B cell (primary cell): Measurements from ENCODE around the gene ERBIN. TPM values are rescaled to one million over a fixed set of nuclear protein-coding genes. Genes with fewer than 3 reads are reported as not detected.

Experiments used
- ATAC-seq: fragments of 200-7000 bp; cut with Tn5 transposase; one replicate; pipeline ENCODE4 v1.10.0; 2021; ENCODE audit warnings: low read depth, mild to moderate bottlenecking, moderate number of reproducible peaks, moderate library complexity
- CTCF ChIA-PET: fragments of 350-600 bp; sonication (Branson Sonifier 250); formaldehyde crosslinking; loops from one replicate; lab custom pipeline; 2021; ENCODE audit warnings: antibody characterized with exemption, inconsistent platforms; lab: Charles Lee
- POLR2A ChIA-PET: fragments of 350-600 bp; sonication (Branson Sonifier 250); formaldehyde crosslinking; loops from one replicate; lab custom pipeline; 2021; ENCODE audit warnings: antibody characterized with exemption; lab: Charles Lee
- DNase-seq: peaks from one replicate; pipeline ENCODE4 v3.0.0; 2013
- H2AFZ ChIP-seq: 2 replicates; pipeline ENCODE4 v1.6.1; 2012; ENCODE audit warnings: mild to moderate bottlenecking, low read depth, low read length; ENCODE audit not compliant: insufficient read depth, poor library complexity, severe bottlenecking
- H3K27ac ChIP-seq, 2 donors: 1 replicate in 1 of 2; 2 replicates in 1 of 2; pipeline ENCODE4 v1.5.1; 2012 to 2013; ENCODE audit warnings: low read length in 2 of 2, mild to moderate bottlenecking in 2 of 2, moderate library complexity in 1 of 2
- H3K27me3 ChIP-seq, 4 experiments: fragments of 200-600 bp in 1 of 4; sonication (generic) in 1 of 4; replicated peaks in 1 of 4; 1 replicate in 2 of 4; 2 replicates in 2 of 4; pipeline versions ENCODE4 v1.6.1 to v1.7.0; 2013 to 2016; ENCODE audit warnings: low read length in 3 of 4, mild to moderate bottlenecking in 2 of 4, mixed read lengths in 1 of 4, moderate library complexity in 1 of 4; ENCODE audit not compliant: insufficient read depth in 4 of 4, control insufficient read depth in 3 of 4; ENCODE audit errors: control extremely low read depth in 1 of 4
- H3K36me3 ChIP-seq, 2 experiments: replicated peaks in 1 of 2; 1 replicate in 1 of 2; 2 replicates in 1 of 2; pipeline versions ENCODE4 v1.6.1 to v1.7.1; 2013; ENCODE audit warnings: low read length in 1 of 2; ENCODE audit not compliant: insufficient read depth in 2 of 2, control insufficient read depth in 1 of 2; ENCODE audit errors: control extremely low read depth in 1 of 2, extremely low read depth in 1 of 2
- H3K4me1 ChIP-seq, 2 donors: fragments of 200-600 bp in 1 of 2; sonication (generic) in 1 of 2; 1 replicate in 1 of 2; 2 replicates in 1 of 2; pipeline versions ENCODE4 v1.5.1 to v1.6.1; 2013 to 2017; ENCODE audit warnings: low read length in 2 of 2; ENCODE audit not compliant: control insufficient read depth in 2 of 2, insufficient read depth in 2 of 2
- H3K4me2 ChIP-seq: replicated peaks from 2 replicates; pipeline ENCODE3; 2012; ENCODE audit warnings: mild to moderate bottlenecking, low read depth, low read length; ENCODE audit not compliant: poor library complexity, severe bottlenecking
- H3K4me3 ChIP-seq, 5 experiments: fragments of 200-600 bp in 1 of 5; sonication (generic) in 1 of 5; 1 replicate in 3 of 5; 2 replicates in 2 of 5; pipeline versions ENCODE4 v1.5.1 to v1.7.0; 2011 to 2016; ENCODE audit warnings: low read length in 4 of 5, mild to moderate bottlenecking in 4 of 5, low read depth in 2 of 5, control low read depth in 1 of 5, moderate library complexity in 1 of 5; ENCODE audit not compliant: insufficient read depth in 1 of 5; ENCODE audit errors: control extremely low read depth in 1 of 5, extremely low read depth in 1 of 5
- H3K79me2 ChIP-seq: fragments of 200-600 bp; sonication (generic); one replicate; pipeline ENCODE4 v1.6.0; 2016; ENCODE audit warnings: low read length; ENCODE audit not compliant: control insufficient read depth, insufficient read depth
- H3K9ac ChIP-seq: fragments of 200-600 bp; sonication (generic); 2 replicates; pipeline ENCODE4 v1.6.1; 2017; ENCODE audit warnings: mild to moderate bottlenecking, low read length, moderate library complexity
- H3K9me3 ChIP-seq, 3 donors: one replicate each; pipeline versions ENCODE4 v1.6.1 to v1.7.1; 2013; ENCODE audit warnings: low read length in 2 of 3; ENCODE audit not compliant: control insufficient read depth in 2 of 3, insufficient read depth in 1 of 3; ENCODE audit errors: control extremely low read depth in 1 of 3
- H4K20me1 ChIP-seq: 2 replicates; pipeline ENCODE4 v1.6.0; 2012; ENCODE audit warnings: mild to moderate bottlenecking, low read length; ENCODE audit not compliant: insufficient read depth, control insufficient read depth, poor library complexity, severe bottlenecking
- H3K27ac Mint-ChIP-seq: one replicate; pipeline ENCODE4 v1.8.0; 2021; ENCODE audit warnings: mixed read lengths
- H3K27me3 Mint-ChIP-seq: one replicate; pipeline ENCODE4 v1.8.0; 2021; ENCODE audit warnings: mixed read lengths
- H3K4me1 Mint-ChIP-seq: one replicate; pipeline ENCODE4 v1.8.0; 2021; ENCODE audit warnings: mixed read lengths
- H3K4me3 Mint-ChIP-seq: one replicate; pipeline ENCODE4 v1.8.0; 2021; ENCODE audit warnings: mixed read lengths
- H3K9me3 Mint-ChIP-seq: one replicate; pipeline ENCODE4 v1.8.0; 2022; ENCODE audit warnings: mixed read lengths; ENCODE audit not compliant: insufficient read depth
- CTCF ChIP-seq: fragments of 200-600 bp; IDR thresholded peaks from one replicate; pipeline ENCODE4 v1.8.0; 2022; ENCODE audit warnings: antibody characterized with exemption, mild to moderate bottlenecking
- EZH2 ChIP-seq: IDR thresholded peaks from 2 replicates; pipeline ENCODE4 v1.6.1; 2012; ENCODE audit warnings: borderline replicate concordance, low read depth, mild to moderate bottlenecking, moderate library complexity, low read length; ENCODE audit not compliant: insufficient read depth, poor library complexity, severe bottlenecking
- WGBS: methylation state at CpG from one replicate; pipeline ENCODE4 v1.1.5; 2013; ENCODE audit warnings: missing lambda C conversion rate; ENCODE audit not compliant: insufficient coverage; 5-methylcytosine and 5-hydroxymethylcytosine counted together
- intact Hi-C: fragments of 100-400 bp; cut with micrococcal nuclease; formaldehyde crosslinking; loops from one replicate; pipeline ENCODE4 v1.10.0; 2022
- polyA plus RNA-seq: library from polyadenylated mRNA; depleted of rRNA; stranded (reverse); fragments of >200 nt; gene quantifications from 2 replicates; pipeline ENCODE4 v1.2.3, GENCODE V29; 2012
- total RNA-seq, 2 donors: library from RNA; stranded (reverse); fragments of 120-200 nt in 1 of 2; gene quantifications; 1 replicate in 1 of 2; 2 replicates in 1 of 2; pipeline versions ENCODE4 v1.2.3 to v1.2.4, GENCODE V29; 2013 to 2022

ERBIN gene
- total and polyA plus RNA-seq, 2 donors (not counting 1 experiment from before 2014, with no cell fraction given), result 27.7 to 106 TPM

GRCh38 chr5:66066826-66067225, 140.5 kb downstream of the ERBIN start:
- intact Hi-C loops, result no loop called here
- ATAC-seq (no peak), DNase-seq (no peak)
- Histone ChIP-seq H3K36me3 (peaks cover 12 to 14% of the 10 kb centered on the region in 2 experiments), H3K4me1 (no peaks in the 10 kb centered on the region), H3K4me2 (no peak overlapping the region), H3K27me3 (no peaks in the 10 kb centered on the region), H3K4me3 (no peak overlapping the region), H2AFZ (no peak overlapping the region), H4K20me1 (peaks cover 3% of the 10 kb centered on the region), H3K9ac (no peak overlapping the region), H3K27ac (no peak overlapping the region), H3K79me2 (no peaks in the 10 kb centered on the region), H3K9me3 (no peaks in the 10 kb centered on the region)
- ChIA-PET CTCF (no interaction called here), POLR2A (no interaction called here)
- TF ChIP-seq EZH2 (no peak), CTCF (no peak)
- H3K9me3 Mint-ChIP-seq, result peaks cover 3% of the 10 kb centered on the region
- no peak overlapping the region for H3K4me3 Mint-ChIP-seq
- WGBS, result no CpG with 5 or more reads among the region's 2 CpGs
- peaks cover 10% of the 10 kb centered on the region for H3K4me1 Mint-ChIP-seq
- no peaks in the 10 kb centered on the region for H3K27me3 Mint-ChIP-seq
- no peak overlapping the region for H3K27ac Mint-ChIP-seq

- Histone ChIP-seq H3K36me3 (peaks cover 20 to 24% of the 10 kb centered on the region in 2 experiments), H3K27me3 (no peaks in the 10 kb centered on the region), H3K9ac (no peak overlapping the region), H3K9me3 (no peaks in the 10 kb centered on the region), H3K4me1 (no peaks in the 10 kb centered on the region), H3K4me2 (no peak overlapping the region), H2AFZ (no peak overlapping the region), H3K79me2 (no peaks in the 10 kb centered on the region), H3K27ac (no peak overlapping the region), H4K20me1 (no peaks in the 10 kb centered on the region), H3K4me3 (no peak overlapping the region)
- TF ChIP-seq CTCF, result no peak
- no peak for TF ChIP-seq EZH2
- ChIA-PET POLR2A (no interaction called here), CTCF (no interaction called here)
- ATAC-seq, result no peak
- no peak overlapping the region for H3K4me3 Mint-ChIP-seq
- no peak for DNase-seq
- no peaks in the 10 kb centered on the region for H3K9me3 Mint-ChIP-seq
- H3K4me1 Mint-ChIP-seq, result no peaks in the 10 kb centered on the region
- no peaks in the 10 kb centered on the region for H3K27me3 Mint-ChIP-seq
- intact Hi-C loops, result no loop called here
- no CpG with 5 or more reads among the region's 1 CpG for WGBS
- no peak overlapping the region for H3K27ac Mint-ChIP-seq
Observed at GRCh38 chr5:66072031-66072430, 145.7 kb downstream of the ERBIN start.
